ENCODE data around the gene TAS2R42.

The TAS2R42 gene

GRCh38 chr12:11154400-11154925, 32.3 kb downstream of the TAS2R42 start:
- no peak for DNase-seq
- Histone ChIP-seq H3K4me3 (ENCODE audit: low read depth, low read length) (no peak overlapping the region), H3K27me3 (no peaks in the 10 kb centered on the region), H3K9me3 (no peaks in the 10 kb centered on the region), H3K36me3 (no peaks in the 10 kb centered on the region; the same call in 1 of the 2 replicates), H3K4me1 (no peaks in the 10 kb centered on the region)
- no peak for TF ChIP-seq CTCF (IDR thresholded peaks at IDR 0.05; ENCODE audit: low read depth, low read length)

- no peaks in the 10 kb centered on the region for H3K4me1 ChIP-seq
- DNase-seq = no peak
- no peak for TF ChIP-seq CTCF (IDR thresholded peaks at IDR 0.05; ENCODE audit: low read depth, low read length)
- H3K4me3 ChIP-seq (ENCODE audit: low read depth, low read length) = no peak overlapping the region
- no peaks in the 10 kb centered on the region; the same call in 1 of the 2 replicates for H3K36me3 ChIP-seq
- H3K9me3 ChIP-seq = no peaks in the 10 kb centered on the region
- no peaks in the 10 kb centered on the region for H3K27me3 ChIP-seq
These were observed 34.0 kb downstream of the TAS2R42 start for GRCh38 chr12:11152725-11153124.

GRCh38 chr12:11150832-11151231, 35.9 kb downstream of the TAS2R42 start:
- no peaks in the 10 kb centered on the region for H3K36me3 ChIP-seq
- TF ChIP-seq CTCF (IDR thresholded peaks at IDR 0.05; ENCODE audit: low read depth, low read length) = no peak
- no peaks in the 10 kb centered on the region for H3K27me3 ChIP-seq
- H3K9me3 ChIP-seq = no peaks in the 10 kb centered on the region
- no peaks in the 10 kb centered on the region for H3K4me1 ChIP-seq
- H3K4me3 ChIP-seq (ENCODE audit: low read depth, low read length) = no peak overlapping the region
- DNase-seq = no peak

DNA sequence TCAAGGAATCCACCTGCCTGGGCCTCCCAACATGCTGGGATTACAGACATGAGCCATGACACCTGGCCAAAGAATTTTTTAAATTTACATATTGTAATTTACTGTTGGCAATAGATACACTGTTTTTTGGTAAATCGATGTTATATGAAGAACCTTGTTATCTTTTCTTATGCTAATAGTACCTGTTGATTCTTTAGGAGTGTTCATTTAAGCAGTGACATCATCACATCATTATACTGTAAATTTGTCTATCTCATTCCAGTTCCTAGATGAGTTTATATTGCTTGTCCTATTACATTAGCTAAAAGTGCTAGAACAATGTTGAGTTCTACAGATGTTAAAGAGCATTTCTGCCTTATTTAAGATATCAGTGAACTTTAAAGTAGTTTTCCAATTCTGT, 39.3 kb downstream of the TAS2R42 start:
- H3K27me3 ChIP-seq = no peaks in the 10 kb centered on the region
- no peaks in the 10 kb centered on the region for H3K4me1 ChIP-seq
- no peaks in the 10 kb centered on the region for H3K9me3 ChIP-seq
- H3K4me3 ChIP-seq (ENCODE audit: low read depth, low read length) = no peak overlapping the region
- no peak for DNase-seq
- no peak for TF ChIP-seq CTCF (IDR thresholded peaks at IDR 0.05; ENCODE audit: low read depth, low read length)
- H3K36me3 ChIP-seq = peaks cover 5% of the 10 kb centered on the region; the same call in 1 of the 2 replicates

DNA sequence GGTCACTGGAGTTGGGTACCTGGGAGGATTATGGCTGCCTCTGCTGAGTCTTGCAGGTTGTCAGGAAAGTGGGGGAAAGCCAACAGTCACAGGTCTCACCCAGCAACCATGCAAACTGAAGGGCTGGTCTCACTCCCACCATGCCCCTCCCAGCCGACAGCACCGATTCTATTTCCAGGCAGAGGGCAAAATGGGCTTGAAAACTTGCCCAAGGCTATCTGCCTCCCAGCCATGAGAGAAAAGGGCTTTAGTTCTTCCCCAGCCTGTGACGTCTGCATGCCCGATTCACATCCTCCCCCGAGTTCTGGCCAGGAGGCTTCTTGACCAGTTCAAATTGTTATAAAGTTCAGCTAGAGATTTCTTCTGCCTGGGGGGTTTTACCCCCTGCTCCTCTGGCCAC, 42.4 kb downstream of the TAS2R42 start:
- TF ChIP-seq CTCF (IDR thresholded peaks at IDR 0.05; ENCODE audit: low read depth, low read length) = no peak
- Histone ChIP-seq H3K27me3 (no peaks in the 10 kb centered on the region), H3K9me3 (no peaks in the 10 kb centered on the region), H3K4me3 (ENCODE audit: low read depth, low read length) (no peak overlapping the region), H3K4me1 (no peaks in the 10 kb centered on the region), H3K36me3 (peaks cover 5% of the 10 kb centered on the region)
- no peak for DNase-seq

- Histone ChIP-seq H3K4me3 (ENCODE audit: low read depth, low read length) (no peak overlapping the region), H3K27me3 (no peaks in the 10 kb centered on the region), H3K4me1 (no peaks in the 10 kb centered on the region), H3K36me3 (peaks cover 5% of the 10 kb centered on the region), H3K9me3 (no peaks in the 10 kb centered on the region)
- TF ChIP-seq CTCF (IDR thresholded peaks at IDR 0.05; ENCODE audit: low read depth, low read length) = no peak
- DNase-seq = no peak
These were observed 43.4 kb downstream of the TAS2R42 start for GRCh38 chr12:11143352-11143751.
